GM19193 (cell line): ENCODE data around the gene KCNQ5.

Source experiments
- POLR2A ChIP-seq: IDR thresholded peaks from 4 replicates; pipeline ENCODE4 v1.6.1; 2011; ENCODE audit not compliant: insufficient read depth, insufficient read length; ENCODE audit errors: extremely low read depth

The KCNQ5 gene

DNA sequence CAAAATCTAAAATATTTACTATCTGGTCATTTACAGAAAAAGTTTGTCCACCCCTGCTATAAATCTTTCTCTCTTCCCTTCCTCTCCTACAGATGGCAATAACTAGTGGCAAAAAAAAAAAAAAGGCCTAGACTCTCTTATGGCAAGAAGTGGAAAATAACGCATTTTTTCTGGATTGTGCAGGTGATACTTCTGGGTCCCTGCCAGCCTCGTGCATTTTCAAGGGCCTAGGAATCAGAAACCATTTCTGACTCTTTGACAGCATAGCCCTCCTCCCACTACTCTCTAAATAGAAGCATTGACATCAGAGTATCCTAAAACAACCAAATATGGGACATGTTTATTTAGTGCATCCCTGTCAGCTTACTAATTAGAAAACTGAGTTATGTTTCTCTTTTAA, 352.4 kb downstream of the KCNQ5 start:
- no peak for TF ChIP-seq POLR2A

GRCh38 chr6:72975352-72975752, 353.5 kb downstream of the KCNQ5 start:
- TF ChIP-seq POLR2A: no peak

DNA sequence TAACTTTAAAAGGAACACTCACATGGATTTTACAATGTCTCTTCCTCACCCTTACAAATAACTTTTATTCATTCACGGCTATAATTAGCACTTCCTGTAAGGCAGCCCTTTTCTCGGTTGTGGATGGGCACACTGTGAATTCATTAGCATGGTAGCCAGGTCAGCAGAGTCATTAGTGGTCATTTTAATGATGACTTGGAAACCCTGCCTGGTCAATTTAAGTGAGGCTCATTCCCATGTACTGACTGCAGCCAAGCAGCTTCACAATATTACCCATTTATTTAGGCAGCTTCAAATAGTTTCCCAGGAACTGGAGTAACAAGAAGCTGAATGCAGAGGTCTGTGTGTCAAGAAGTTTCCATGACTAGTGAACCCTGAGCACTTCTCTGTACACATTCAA, 354.6 kb downstream of the KCNQ5 start:
- no peak for TF ChIP-seq POLR2A

DNA sequence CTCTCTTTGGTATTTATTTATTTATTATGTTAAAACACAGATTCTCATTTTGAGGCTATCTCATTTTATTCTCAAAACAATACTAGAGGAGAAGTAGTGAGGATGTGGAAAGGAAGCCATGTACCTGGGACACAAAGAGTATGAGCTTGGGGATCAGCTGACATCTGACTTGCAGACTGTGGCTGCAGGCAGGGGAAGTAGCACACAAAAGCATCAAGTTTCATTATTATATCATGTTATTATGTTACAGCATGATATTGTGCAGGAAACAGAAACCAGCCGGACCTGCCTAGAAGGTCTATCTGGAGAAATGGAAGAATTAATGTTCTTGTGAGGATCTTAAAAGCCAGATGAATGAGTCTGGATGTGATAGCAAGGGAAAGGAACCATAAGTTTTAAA, 355.2 kb downstream of the KCNQ5 start:
- no peak for TF ChIP-seq POLR2A

- TF ChIP-seq POLR2A: no peak
Observed at GRCh38 chr6:72984981-72985665, 363.3 kb downstream of the KCNQ5 start.

DNA sequence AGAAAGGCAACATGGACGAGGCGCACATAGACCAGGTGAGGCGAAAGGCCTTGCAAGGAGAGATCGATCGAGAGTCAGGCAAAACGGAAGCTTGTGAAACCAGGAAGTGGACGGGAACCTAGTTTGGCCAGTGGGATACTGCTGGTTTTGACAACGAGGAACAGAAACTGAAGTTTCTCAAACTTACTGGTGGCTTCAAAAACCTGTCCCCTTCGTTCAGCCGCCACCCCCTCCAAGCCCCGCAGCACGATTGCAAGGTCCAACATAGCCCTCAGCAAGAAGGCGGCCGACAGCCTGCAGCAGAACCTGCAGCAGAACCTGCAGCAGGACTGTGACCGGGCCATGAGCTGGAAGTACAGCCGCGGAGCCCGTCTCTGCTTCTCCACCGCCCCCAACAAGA, 365.4 kb downstream of the KCNQ5 start:
- TF ChIP-seq POLR2A: no peak

- TF ChIP-seq POLR2A: no peak
Observed at GRCh38 chr6:72999995-73000394, 378.1 kb downstream of the KCNQ5 start.

- no peak for TF ChIP-seq POLR2A
Observed at GRCh38 chr6:73000460-73000859, 378.6 kb downstream of the KCNQ5 start.

- no peak for TF ChIP-seq POLR2A
Observed at GRCh38 chr6:73002588-73002987, 380.7 kb downstream of the KCNQ5 start.

DNA sequence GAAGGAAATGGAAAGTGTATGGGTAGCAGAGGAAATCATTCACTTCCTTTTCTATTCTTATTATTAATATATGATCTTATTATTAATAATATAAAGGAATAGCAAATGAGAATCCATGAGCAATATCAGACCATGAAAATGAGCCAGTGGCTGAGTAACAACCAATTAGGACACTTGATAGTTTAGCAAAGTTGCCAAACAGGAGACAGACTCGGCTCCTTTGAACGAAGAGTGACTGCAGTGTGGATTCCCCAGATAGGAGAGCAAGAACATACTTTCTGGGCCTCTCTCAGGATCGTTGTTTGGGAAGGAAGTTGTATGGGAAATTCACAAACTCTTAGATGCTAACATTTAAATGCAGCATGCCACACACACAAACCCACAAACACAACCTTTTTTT, 381.4 kb downstream of the KCNQ5 start:
- TF ChIP-seq POLR2A: no peak

- TF ChIP-seq POLR2A: no peak
Observed at GRCh38 chr6:73004231-73004630, 382.4 kb downstream of the KCNQ5 start.

- no peak for TF ChIP-seq POLR2A
Observed at GRCh38 chr6:73004861-73005260, 383.0 kb downstream of the KCNQ5 start.

GRCh38 chr6:73006146-73006545, 384.3 kb downstream of the KCNQ5 start:
- TF ChIP-seq POLR2A: no peak

DNA sequence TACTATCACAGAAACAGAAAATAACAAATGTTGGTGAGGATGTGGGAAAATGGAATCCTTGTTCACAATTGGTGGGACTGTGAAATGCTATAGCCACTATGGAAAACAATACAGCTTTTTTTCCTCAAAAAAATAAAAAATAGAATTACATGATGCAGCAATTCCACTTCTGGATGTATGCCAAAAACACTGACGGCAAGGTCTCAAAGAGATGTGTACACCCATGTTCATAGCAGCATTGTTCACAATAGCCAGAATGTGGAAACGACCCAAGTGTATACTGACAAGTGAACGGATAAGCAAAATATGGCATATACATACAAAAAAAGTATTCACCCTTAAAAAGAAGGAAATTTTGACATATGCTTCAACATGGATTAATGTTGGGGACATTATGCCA, 390.1 kb downstream of the KCNQ5 start:
- no peak for TF ChIP-seq POLR2A

DNA sequence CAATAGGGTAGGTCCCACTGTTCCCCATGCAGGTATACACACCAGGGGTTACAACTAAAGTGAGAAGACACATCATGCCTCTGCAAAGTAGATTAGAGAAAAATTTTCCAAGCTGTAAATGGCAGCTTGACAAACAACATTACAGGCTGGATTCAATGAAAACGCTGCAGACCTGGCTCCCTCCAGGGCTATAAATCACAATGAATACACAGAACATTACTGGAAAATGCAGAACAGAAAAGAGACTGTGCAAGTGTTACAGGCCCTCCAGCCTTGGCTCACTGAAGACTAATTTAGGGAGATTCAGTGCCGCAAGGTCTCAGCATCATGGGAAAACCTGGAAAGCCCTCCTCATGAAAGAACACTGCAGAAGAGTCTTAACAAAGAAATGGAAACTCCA, 395.6 kb downstream of the KCNQ5 start:
- TF ChIP-seq POLR2A: no peak

- no peak for TF ChIP-seq POLR2A
Observed at GRCh38 chr6:73024598-73024997, 402.7 kb downstream of the KCNQ5 start.

DNA sequence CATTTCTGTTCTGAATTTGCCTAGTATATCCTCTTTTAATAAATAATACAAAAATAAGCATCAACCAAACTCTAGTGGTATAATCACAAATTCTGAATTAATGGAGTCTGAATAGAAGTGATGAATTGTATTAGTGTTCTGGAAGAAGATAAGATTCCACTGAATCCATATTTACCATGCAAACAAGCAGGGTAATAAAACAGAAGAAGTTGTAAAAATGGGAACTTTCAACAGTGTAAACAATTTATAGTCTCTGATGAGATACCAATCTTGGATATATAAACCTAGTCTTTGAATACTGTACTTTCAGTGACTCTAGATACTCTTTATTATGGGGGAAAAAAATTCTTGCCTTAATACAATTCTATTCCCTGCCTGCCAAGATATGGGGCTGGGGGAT, 405.8 kb downstream of the KCNQ5 start:
- TF ChIP-seq POLR2A: no peak
